Right lobe of liver (tissue), 4 donors: Measurements from ENCODE around the gene SPATS2.

Source experiments
- CTCF ChIP-seq, 4 donors: fragments of 200-600 bp in 3 of 4; fragments of 450-650 bp in 1 of 4; IDR thresholded peaks; one replicate each; pipeline versions ENCODE4 v1.5.1 to v1.8.0; 2016 to 2022; ENCODE audit warnings: antibody characterized with exemption in 4 of 4, mild to moderate bottlenecking in 2 of 4
- POLR2A ChIP-seq: fragments of 450-650 bp; IDR thresholded peaks from one replicate; pipeline ENCODE4 v1.6.1; 2017; ENCODE audit warnings: antibody characterized with exemption, mild to moderate bottlenecking
- donor health status: DM: no; HTN: no; CAD: no.
- donor health status: DM: no; HTN: no; CAD: no.
- donor health status: DM: no; HTN: yes; CAD: no.

- TF ChIP-seq CTCF (IDR thresholded peaks at IDR 0.05) (no peak), POLR2A (no peak)
These were observed 46.5 kb downstream of the SPATS2 start for GRCh38 chr12:49413796-49414195.
